Left lobe of liver (tissue), 2 donors: Measurements from ENCODE around the gene TPSD1. TPM values are rescaled to one million over a fixed set of nuclear protein-coding genes. Genes with fewer than 3 reads are reported as not detected.
"Not testable (repeated sequence)": the region's sequence is repeated elsewhere in the genome, so short reads cannot be mapped to it uniquely, and the experiment has no call there.

Source experiments
- ATAC-seq: fragments of 200-7000 bp; cut with Tn5 transposase; one replicate; pipeline ENCODE4 v1.9.1; 2020; ENCODE audit warnings: mild to moderate bottlenecking, moderate library complexity
- DNase-seq: peaks from one replicate; pipeline ENCODE4 v3.0.0-alpha.2; 2020; ENCODE audit warnings: low spot score
- total RNA-seq: library from RNA; stranded (reverse); gene quantifications from one replicate; pipeline ENCODE4 v1.2.1, GENCODE V29; 2021
- donor health status: DM: no; HTN: no; CAD: no; lungs with moderate emphysema.
- donor health status: DM: no; HTN: yes; CAD: no.

Gene TPSD1
- not detected for total RNA-seq

GRCh38 chr16:1255276-1256122 lies at the start of gene TPSD1:
Gene TPSD1, plus strand, starts transcription at chr16:1256069. Its CDS starts 212 bp downstream, at chr16:1256281.
- not testable (repeated sequence) for DNase-seq
- ATAC-seq, result peak; percentile 18

GRCh38 chr16:1206326-1206725 lies 49.5 kb upstream of the TPSD1 start:
- DNase-seq (no peak), ATAC-seq (no peak)

- no peak for ATAC-seq
Measured at GRCh38 chr16:1206786-1207185, 49.1 kb upstream of the TPSD1 start.

GRCh38 chr16:1208239-1208830 lies 47.5 kb upstream of the TPSD1 start:
- DNase-seq, result no peak
- no peak for ATAC-seq

More at GRCh38 chr16:1206786-1207185, 49.1 kb upstream of the TPSD1 start:
- no peak for DNase-seq

GRCh38 chr16:1209081-1209480 lies 46.8 kb upstream of the TPSD1 start:
- DNase-seq, result no peak

GRCh38 chr16:1210461-1210860 lies 45.4 kb upstream of the TPSD1 start:
- ATAC-seq (no peak), DNase-seq (no peak)

More at GRCh38 chr16:1209081-1209480, 46.8 kb upstream of the TPSD1 start:
- ATAC-seq, result no peak

- DNase-seq (no peak), ATAC-seq (no peak)
Measured at GRCh38 chr16:1211451-1212268, 44.2 kb upstream of the TPSD1 start.

GRCh38 chr16:1212616-1213194 lies 43.2 kb upstream of the TPSD1 start:
- ATAC-seq (no peak), DNase-seq (no peak)

GRCh38 chr16:1213231-1213630 lies 42.6 kb upstream of the TPSD1 start:
- DNase-seq (no peak), ATAC-seq (no peak)

GRCh38 chr16:1213796-1214372 lies 42.0 kb upstream of the TPSD1 start:
- ATAC-seq (no peak), DNase-seq (no peak)

- no peak for DNase-seq
- ATAC-seq, result no peak
Measured at GRCh38 chr16:1214719-1215118, 41.1 kb upstream of the TPSD1 start.

- ATAC-seq (no peak), DNase-seq (no peak)
Measured at GRCh38 chr16:1215574-1216295, 40.1 kb upstream of the TPSD1 start.

- DNase-seq (no peak), ATAC-seq (no peak)
Measured at GRCh38 chr16:1216296-1216619, 39.6 kb upstream of the TPSD1 start.

GRCh38 chr16:1216681-1217400 lies 39.0 kb upstream of the TPSD1 start:
- ATAC-seq (no peak), DNase-seq (no peak)

- no peak for DNase-seq
Measured at GRCh38 chr16:1217526-1217925, 38.3 kb upstream of the TPSD1 start.

GRCh38 chr16:1218061-1218929 lies 37.6 kb upstream of the TPSD1 start:
- ATAC-seq, result no peak
- DNase-seq, result no peak

More at GRCh38 chr16:1217526-1217925, 38.3 kb upstream of the TPSD1 start:
- ATAC-seq, result no peak

GRCh38 chr16:1218930-1219611 lies 36.8 kb upstream of the TPSD1 start:
- ATAC-seq (no peak), DNase-seq (no peak)
